HG02588 (cell line): ENCODE data around the gene LITAF.

Source experiments
- ATAC-seq: cut with Tn5 transposase; IDR thresholded peaks from one replicate; pipeline ENCODE4 v1.9.1; 2021; ENCODE audit warnings: mild to moderate bottlenecking, moderate library complexity; ENCODE audit not compliant: unreplicated experiment

Gene LITAF

DNA sequence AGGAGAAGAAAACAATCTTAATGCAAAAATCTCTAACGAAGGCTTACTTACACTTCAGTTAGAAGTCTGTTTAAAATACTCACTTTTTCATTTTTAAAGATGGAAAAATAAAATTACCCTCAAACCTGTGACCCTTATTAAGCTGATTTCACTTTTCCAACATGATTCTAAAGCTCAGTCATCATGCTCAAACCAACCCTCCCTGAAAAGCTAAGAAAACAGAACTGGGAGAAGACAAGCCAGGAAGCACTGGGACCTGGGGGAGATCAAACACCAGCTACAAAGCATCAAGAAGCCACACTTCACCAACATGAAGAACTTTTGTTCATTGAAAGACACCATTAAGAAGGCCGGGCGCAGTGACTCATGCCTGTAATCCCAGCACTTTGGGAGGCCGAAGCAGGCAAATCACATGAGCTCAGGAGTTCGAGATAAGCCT is 88.8 kb downstream of the LITAF start:
- no peak for ATAC-seq
